IPS-11a (cell line): ENCODE data around the gene HS6ST3.
"Not testable (repeated sequence)": the region's sequence is repeated elsewhere in the genome, so short reads cannot be mapped to it uniquely, and the experiment has no call there.

Experiments used
- H3K4me3 ChIP-seq: one replicate; pipeline ENCODE4 v1.5.1; 2013; ENCODE audit warnings: low read depth, low read length, control low read depth

Gene HS6ST3

DNA sequence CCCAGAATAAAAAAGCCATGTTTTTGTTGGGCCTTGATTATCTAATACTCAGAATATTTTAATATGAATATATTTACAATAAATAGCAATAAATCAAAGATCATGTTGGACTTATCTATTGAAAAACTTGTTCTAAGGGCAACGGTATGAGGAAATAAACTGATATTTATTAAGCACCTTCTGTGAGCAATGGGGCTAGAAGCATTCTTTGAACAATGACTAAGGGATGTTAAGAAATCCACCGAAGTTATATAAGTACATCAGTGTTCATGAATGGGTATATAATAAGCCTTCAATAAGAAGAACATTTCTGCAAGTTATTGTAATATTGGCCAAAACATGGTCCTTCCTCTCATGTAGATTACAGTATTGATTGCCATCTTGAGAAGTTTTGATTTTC is 682.5 kb downstream of the HS6ST3 start:
- H3K4me3 ChIP-seq = no peak overlapping the region

DNA sequence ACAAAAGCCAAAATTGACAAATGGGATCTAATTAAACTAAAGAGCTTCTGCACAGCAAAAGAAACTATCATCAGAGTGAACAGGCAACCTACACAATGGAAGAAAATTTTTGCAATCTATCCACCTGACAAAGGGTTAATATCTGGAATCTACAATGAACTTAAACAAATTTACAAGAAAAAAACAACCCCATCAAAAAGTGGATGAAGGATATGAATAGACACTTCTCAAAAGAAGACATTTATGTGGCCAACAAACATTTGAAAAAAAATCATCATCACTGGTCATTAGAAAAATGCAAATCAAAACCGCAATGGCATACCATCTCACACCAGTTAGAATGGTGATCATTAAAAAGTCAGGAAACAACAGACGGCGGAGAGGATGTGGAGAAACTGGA is 688.4 kb downstream of the HS6ST3 start:
- not testable (repeated sequence) for H3K4me3 ChIP-seq

DNA sequence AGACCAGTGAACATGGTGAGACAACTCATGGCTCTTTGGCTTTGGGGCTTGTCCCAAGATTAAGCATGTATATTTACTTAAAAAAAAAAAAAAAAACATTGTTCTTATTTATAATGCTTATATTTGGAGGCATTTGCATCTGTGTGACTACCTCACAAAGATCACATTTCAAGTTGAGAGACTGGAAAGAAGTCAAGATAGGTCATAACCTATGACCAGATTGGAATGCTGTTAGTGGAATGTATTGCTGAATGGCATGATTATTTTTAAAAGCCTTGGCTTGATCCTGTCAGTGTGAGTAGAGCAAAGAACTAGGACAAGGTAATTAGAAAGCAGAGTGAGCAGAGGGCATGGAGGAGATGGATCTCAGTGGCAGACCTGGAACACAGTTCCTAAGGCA is 689.8 kb downstream of the HS6ST3 start:
- H3K4me3 ChIP-seq = no peak overlapping the region

DNA sequence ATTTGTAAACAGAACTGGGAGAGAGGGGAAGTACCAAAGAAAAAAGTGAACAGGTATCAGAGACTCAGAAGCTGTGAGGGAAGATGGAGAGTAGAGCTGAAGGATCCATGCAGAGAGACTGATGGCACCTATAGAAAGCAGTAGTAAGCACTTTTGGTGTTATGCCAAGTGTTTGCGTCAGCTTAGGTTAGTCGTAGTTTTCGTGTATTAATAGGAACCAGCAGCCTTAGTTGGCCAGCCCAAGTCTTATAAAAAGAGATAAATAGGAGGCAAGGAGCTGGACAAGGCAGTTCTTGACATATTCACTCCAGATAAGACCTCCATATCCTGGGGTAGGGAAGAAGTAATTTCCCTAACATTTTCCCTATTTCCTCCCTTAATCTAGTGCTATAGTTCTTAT is 690.2 kb downstream of the HS6ST3 start:
- H3K4me3 ChIP-seq = no peak overlapping the region

DNA sequence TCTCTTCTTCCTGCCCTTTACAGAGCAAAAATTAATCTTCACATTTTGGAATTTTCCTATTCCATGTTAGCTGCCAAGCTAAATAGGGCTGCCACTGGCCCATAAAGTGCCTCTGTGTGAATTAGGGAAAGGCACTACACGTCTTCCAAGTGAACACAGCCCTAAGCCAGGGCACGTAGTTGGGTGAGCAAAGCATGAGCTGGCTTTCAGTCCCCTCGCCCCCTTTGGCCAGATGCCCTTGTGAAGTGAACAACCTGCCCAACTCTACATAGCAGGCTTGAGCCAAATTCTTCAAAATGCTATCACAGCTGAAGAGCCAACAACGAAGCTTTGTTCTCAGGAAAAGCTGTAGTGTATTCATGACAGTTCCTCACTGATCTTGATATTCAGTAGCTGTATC is 691.2 kb downstream of the HS6ST3 start:
- no peak overlapping the region for H3K4me3 ChIP-seq

DNA sequence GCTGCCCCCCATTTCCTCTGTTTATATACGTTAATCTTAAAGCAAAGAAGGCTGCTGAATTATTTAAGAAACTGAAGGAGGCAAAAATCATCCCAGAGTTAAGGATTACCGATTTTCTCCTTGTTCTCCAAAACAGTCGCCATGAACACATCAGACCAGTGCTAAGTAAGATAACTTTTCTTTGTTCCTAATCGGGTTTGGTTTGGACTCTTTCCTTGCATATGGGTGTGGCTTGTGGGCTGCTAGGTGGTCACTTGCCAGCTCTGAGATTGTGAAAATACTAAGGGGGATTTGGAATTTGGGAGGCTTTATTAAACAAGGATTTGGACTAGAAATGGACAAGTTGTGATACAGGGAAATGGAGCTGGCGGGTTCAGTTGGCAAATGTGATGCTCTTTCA is 692.3 kb downstream of the HS6ST3 start:
- no peak overlapping the region for H3K4me3 ChIP-seq

DNA sequence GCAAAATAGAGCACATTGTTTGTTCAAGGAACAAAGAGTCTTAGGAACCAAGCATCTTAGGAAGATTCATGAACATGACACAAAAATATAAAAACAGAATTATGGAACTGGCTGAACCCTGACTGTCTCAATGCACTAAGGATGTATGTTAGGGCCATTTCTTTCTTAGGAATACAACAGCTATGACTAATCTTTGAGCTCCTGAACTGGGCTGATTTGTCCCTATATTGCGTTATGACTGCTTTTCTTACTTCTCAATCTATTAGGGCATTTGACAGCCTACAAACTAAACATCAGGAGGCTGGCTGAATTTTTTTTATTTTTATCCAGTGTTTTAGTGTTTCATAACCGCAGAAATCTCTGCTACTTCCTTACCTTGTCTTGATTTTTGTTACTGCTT is 693.1 kb downstream of the HS6ST3 start:
- H3K4me3 ChIP-seq = no peak overlapping the region

DNA sequence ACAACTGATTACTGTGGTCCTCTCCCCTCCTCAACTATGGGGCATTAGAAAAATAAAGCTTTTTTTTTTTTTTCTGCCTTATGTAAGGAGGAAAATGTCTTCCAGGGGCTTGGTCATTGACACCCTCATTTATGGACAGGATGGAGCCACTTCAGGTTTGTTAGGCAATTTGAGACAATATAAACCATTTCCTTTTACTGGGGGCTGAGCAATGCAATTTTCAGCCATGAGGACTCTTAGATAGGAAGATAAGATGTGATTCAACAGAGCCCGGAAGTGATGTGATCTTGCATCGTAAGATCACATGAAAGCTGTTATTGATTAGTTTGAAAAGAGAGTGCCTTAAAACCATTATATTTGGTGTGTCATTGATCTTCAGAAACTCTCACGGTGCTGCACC is 693.6 kb downstream of the HS6ST3 start:
- H3K4me3 ChIP-seq = no peak overlapping the region

DNA sequence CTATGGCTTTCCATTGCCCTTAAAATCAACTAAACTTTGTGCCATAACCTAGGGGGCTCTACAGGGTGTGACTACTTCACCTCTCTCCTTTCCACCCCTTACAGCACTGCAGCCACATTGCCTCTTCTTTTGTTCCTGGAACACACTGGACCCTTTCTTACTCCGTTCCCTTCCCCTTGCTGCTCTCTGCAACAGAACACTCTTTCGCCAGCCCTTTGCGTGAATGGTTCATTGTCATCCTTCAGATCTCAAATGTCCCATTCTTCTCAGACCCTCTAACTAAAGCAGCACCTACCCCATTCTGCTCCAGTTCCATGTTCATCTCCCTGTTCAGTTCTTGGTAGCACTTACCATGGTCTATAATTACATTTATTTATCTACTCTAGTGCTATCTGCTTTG is 696.1 kb downstream of the HS6ST3 start:
- no peak overlapping the region for H3K4me3 ChIP-seq

DNA sequence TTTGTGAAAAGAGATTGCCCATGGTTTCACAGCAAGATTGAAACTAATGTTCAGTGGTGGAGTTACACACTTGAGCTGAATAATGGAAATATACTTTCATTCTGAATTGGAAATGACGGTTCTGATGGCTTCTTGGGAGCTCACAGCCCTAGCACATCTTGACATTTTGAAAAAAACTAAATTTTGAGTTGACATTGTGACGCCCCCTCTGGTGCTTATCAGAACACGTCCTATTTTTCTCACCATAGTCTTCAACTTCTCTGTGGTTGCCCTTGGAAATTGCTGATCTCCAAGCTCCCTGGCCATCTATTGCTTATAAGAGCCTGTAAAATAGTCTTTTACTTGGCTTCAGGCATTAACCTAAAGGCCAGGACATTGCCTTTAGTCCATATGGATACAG is 702.3 kb downstream of the HS6ST3 start:
- no peak overlapping the region for H3K4me3 ChIP-seq

DNA sequence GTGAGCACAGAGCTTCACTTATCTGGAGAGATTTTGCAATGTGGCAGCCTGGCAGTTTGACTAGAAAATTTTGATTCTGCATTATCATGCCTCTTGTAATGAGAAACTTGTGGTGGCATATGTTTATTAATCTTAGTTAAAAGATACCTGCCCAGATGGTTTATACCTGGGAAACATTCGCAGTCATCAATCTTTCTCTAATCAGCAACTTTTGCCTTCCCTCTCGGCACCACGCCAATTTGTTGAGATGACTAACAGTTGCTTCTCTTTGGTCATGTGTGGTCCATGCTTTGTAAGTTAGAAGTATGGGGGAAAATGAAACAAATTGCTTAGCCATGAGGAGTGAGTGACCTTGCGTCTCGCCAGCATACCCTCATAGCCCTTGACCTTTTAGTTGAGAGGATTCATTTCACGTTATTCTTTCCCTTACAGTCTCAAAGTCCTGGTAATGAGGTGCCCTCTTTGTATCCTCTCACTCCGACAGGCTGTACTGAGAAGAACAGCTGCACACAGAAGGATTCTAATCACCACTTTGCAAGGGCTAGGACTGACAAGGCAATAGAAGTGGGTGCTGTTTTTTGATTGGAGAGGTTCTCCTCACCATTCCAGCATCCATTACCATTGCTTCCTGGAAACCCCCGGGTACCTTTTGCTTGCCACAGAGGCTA is 703.0 kb downstream of the HS6ST3 start:
- H3K4me3 ChIP-seq = no peak overlapping the region

DNA sequence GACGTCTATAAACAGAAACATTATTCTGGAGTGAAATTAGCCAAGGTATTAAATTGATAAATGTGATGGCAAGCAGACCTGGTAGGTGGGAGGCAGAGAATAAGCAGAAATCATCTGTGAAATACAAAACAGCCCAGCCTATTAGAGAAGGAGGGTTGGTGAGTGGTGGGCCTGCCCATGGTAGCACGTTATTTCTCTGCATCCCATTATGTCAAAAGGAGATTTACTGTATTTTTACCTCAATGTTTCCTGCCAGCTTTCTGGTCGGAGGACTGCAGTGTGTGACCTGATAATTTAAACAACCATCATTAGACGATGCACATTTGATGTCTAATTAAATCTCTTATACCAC is 703.5 kb downstream of the HS6ST3 start:
- no peak overlapping the region for H3K4me3 ChIP-seq

DNA sequence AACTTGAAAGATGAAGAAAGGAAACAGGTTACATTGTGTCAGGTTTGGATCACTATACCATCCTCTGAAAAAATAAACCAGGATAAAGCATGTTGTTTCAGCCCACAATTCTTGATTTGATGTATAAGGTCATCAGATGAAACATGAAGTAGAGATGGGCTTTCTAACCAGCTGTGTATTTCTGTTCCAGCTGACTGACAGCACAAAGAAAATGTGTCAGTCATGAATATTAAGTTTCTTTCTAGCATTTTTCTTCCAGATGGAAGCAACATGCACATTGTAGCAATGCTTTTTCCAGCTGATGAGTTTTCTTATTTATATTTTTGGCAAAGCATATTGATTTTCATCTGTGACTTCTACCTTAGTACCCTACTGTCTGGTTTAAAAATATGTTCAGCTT is 704.8 kb downstream of the HS6ST3 start:
- H3K4me3 ChIP-seq = no peak overlapping the region

DNA sequence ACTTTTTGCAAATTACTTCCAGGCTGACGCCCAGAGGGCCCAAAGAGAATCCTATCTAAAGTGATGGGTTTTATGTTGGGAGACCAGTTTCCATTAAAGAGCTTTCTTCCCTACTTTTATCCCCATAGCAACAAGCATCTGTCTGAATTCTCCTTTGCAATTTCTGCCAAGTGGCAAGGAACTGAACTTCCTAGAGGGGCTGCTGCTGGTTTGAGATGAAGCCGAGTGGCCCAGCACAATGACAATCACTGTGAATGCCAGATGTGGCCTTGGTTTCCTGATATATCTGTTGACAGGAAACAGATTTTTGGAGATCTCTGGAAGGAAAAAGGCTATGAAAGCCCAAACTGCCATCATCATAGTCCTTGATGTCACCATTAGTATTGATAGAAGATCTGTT is 705.8 kb downstream of the HS6ST3 start:
- H3K4me3 ChIP-seq = no peak overlapping the region

DNA sequence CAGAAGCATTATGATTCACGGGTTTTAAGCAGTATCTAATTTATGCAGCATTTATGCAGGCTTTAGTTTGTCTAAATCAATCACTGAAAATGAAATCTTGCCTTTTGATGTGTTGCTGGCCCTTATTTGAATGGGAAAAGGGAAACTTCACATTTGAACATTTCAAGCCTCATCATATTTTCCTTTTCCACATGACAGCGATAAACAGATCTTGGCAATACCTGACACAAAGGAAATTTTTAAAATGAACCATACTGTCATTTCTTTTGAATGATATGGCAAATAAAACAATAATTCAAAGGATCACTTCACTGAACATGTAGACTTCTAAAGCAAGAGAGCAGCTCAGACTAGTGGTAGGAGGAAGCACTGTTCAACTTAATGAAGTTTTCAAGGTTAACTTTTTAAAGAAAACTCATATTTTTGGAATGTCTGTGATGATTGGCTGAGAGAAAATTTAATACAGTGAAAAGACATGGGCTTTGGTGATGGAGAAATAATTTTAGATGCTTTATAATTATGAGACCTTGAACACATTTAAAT is 706.3 kb downstream of the HS6ST3 start:
- no peak overlapping the region for H3K4me3 ChIP-seq

DNA sequence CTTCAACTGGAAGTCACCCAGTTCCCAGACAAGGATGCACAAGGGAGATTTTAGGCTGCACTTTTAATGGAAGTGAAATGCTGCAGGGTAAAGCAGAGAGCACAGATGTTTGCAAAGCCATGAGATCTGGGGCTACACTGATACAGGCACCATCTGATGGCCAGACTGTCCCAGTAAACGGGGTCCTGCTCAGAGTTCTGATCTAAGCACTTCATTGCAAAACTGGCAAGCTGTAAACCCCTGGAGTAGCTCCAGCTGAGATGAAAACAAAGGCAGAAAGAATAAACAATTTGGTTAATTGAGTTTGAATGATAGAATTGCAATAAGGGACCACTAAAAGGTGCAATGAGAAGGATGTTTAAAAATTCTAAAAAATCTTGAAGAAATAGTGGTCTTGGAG is 707.2 kb downstream of the HS6ST3 start:
- H3K4me3 ChIP-seq = no peak overlapping the region

DNA sequence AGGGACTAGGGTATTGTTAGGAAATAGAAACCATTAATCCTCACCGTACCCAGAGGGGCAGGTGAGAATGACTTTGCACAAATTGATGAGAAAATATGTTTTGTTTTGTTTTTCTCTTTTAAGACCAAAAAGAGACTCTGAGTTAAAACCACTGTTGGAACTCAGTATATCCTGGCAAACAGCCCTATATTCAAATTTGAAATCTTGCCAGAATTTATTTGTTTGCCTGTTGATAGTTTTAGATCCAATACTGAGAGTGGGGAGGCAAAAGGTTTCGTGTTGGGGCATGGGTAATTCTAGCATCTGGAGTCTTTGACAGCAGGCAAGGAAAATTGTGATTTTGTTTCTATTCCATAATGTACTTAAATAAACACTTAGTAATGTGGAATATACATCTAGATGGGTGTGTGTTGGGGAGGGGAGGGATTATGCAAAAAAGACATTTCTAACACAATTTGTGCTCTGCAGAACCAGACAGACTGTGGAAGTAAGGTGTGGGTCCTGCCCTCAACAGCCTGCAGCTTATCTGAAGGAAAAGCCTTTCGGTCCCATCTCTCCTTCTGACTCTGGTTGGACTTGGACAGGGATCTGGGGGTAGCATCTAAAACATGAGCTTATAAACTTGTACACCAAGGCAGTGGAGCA is 713.7 kb downstream of the HS6ST3 start:
- H3K4me3 ChIP-seq = no peak overlapping the region

DNA sequence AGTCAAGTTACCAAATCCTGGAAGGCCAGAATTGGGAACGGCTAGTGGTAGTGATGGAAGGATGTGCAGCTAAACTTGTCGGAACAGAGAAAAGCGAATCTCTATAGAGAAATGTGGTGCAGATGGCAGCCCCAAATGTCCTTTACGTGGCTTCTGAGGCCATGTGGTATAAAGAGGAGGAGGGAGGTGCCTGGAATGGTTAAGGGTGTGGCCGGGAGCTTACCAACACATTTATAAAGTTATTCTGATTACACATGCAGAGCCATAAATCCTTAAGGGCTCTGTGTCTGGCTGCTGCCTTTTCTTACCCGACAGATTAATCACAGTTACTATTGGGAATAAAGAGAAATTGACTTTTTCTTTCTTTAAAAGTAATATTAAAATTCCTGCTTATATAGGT is 714.3 kb downstream of the HS6ST3 start:
- no peak overlapping the region for H3K4me3 ChIP-seq

DNA sequence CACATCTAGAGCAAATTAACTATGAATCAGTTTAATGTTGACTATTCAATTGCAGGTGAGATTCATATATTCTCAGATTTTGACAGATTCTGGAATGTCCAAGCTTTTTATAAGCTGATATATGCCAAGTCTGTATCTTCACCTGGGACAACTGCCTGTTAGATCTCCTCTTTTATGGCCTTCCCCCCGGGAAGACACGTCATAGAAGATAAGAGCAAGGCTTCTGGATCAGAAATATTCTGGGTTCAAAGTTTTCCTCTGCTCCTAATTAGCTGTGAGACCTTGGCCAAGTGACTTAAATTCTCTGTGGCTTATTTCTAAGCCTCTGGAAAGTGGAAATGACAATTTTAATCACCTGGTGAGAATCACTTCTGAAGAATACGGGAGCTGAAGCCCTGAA is 716.8 kb downstream of the HS6ST3 start:
- no peak overlapping the region for H3K4me3 ChIP-seq

DNA sequence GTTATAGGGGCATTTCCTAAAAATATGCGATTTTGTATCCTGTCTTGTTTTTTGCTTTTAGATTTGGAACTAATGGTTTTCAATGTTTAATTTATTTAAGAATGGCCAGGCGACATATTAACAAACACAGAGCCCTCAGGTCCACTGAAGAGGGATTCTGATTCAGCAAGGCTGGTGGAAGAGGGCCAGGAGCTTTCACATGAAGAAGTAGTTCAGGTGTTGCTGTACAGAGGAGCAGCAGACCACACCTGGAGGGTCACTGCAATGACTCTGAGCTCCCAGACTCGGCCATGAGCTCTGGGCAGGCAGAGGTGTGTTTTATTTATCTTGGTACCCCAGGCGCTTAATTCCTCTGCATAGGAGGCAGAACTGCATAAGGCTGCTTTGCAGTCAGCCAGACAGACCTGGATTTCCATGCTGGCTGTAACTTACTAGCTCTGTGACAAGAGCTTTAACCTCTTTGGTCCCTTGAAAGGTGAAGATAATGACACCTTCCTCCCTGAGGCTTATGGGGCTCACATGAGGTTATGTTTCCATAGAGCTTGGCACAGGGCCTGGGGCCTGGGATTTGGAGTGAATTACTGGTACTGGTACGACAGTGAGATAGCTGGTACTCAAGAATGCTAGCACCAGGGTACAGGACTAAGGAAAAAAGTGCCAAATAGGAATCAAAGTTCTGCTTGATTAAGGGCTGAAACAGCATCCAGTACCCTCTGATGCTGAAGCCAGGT is 719.6 kb downstream of the HS6ST3 start:
- no peak overlapping the region for H3K4me3 ChIP-seq

DNA sequence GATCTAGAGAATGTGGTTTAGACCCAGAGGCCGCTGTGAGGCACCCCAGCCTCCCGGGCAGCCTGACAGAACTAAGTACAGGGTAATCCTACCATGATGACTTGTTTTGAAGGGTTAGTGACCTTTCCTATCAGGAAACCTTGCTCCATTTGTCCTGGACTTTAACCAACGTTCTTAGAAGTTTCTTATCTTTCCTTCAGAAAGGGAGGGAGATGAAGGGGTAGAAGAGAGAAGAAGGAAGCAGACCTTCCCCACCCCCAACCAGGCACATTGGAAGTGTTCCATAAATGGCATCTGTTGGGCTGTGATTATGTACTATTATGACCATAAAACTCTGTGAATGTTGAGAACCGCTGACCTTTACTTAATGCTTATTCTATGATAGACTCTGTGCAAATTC is 720.2 kb downstream of the HS6ST3 start:
- no peak overlapping the region for H3K4me3 ChIP-seq

DNA sequence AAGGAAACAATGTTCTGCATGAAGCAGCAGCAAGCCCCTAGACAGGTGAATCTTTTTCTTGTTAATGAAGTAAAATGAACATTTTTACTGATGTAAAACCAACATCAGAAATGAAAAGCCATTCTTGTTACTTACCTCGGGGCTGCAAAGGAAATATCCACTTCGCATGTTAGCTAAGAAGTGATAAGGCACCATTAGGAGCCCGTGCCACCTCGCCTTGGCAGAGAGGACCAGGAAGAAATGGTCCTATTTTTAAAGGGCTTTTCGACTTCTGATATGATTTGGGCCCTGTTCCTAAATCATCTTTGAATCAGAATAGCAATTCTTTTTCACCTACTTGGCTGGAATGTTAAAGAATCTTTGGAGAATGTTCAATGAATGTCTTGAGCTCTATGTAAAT is 721.1 kb downstream of the HS6ST3 start:
- H3K4me3 ChIP-seq = no peak overlapping the region
